OCI-LY7 (cell line): ENCODE data around the gene NCAM2. TPM values are rescaled to one million over a fixed set of nuclear protein-coding genes. Genes with fewer than 3 reads are reported as not detected.

Source experiments
- BruUV-seq: library from RNA; stranded (reverse); fragments of 400-500 nt; replicated peaks from 2 replicates; lab custom pipeline; 2021; lab: Mats Ljungman, UMichigan
- CTCF ChIA-PET: fragments of 300-600 bp; sonication (Branson Sonifier 250); formaldehyde crosslinking; loops from one replicate; lab custom pipeline; 2022; ENCODE audit warnings: antibody characterized with exemption; ENCODE audit not compliant: unreplicated experiment; lab: Charles Lee
- POLR2A ChIA-PET: fragments of 300-600 bp; sonication (Branson Sonifier 250); formaldehyde crosslinking; loops from one replicate; lab custom pipeline; 2022; ENCODE audit warnings: antibody characterized with exemption; lab: Charles Lee
- DNase-seq: peaks from one replicate; pipeline ENCODE4 v3.0.0-alpha.2; 2015; ENCODE audit warnings: low spot score
- H2AFZ ChIP-seq: fragments of 200-600 bp; sonication (generic), shearing (Covaris generic); 2 replicates; pipeline ENCODE4 v1.6.1; 2014; ENCODE audit warnings: mild to moderate bottlenecking, antibody characterized with exemption, low read length, moderate library complexity
- H3K27ac ChIP-seq: fragments of 200-600 bp; sonication (generic); 2 replicates; pipeline ENCODE4 v1.5.1; 2014; ENCODE audit warnings: mixed run types, low read depth, mild to moderate bottlenecking, moderate library complexity, low read length, inconsistent platforms; ENCODE audit not compliant: poor library complexity, severe bottlenecking
- H3K36me3 ChIP-seq: fragments of 200-600 bp; sonication (generic); 2 replicates; pipeline ENCODE4 v1.6.1; 2014; ENCODE audit warnings: mild to moderate bottlenecking, antibody characterized with exemption, low read length, moderate library complexity, mixed read lengths; ENCODE audit not compliant: insufficient read depth
- H3K4me1 ChIP-seq: fragments of 200-600 bp; sonication (generic); 2 replicates; pipeline ENCODE4 v1.5.1; 2014; ENCODE audit warnings: mild to moderate bottlenecking, low read length; ENCODE audit not compliant: insufficient read depth, poor library complexity, severe bottlenecking
- H3K4me2 ChIP-seq: fragments of 200-600 bp; sonication (generic); 2 replicates; pipeline ENCODE4 v1.6.1; 2014; ENCODE audit warnings: mild to moderate bottlenecking, low read length
- H3K4me3 ChIP-seq: fragments of 200-600 bp; sonication (generic); 2 replicates; pipeline ENCODE4 v1.5.1; 2014; ENCODE audit warnings: mild to moderate bottlenecking, low read depth, low read length; ENCODE audit not compliant: poor library complexity, severe bottlenecking
- H3K79me2 ChIP-seq: fragments of 200-600 bp; sonication (generic); 2 replicates; pipeline ENCODE4 v1.6.1; 2016; ENCODE audit warnings: low read depth, mild to moderate bottlenecking, low read length, moderate library complexity, mixed read lengths; ENCODE audit not compliant: insufficient read depth
- H3K9me2 ChIP-seq: fragments of 200-600 bp; sonication (generic); 2 replicates; pipeline ENCODE4 v1.6.1; 2016; ENCODE audit warnings: mild to moderate bottlenecking, low read length, mixed read lengths; ENCODE audit not compliant: insufficient read depth
- H3K9me3 ChIP-seq: fragments of 200-600 bp; sonication (generic); 2 replicates; pipeline ENCODE4 v1.6.1; 2014; ENCODE audit warnings: mild to moderate bottlenecking, mixed run types, low read length, mixed read lengths
- H4K20me1 ChIP-seq: fragments of 200-600 bp; sonication (generic); 2 replicates; pipeline ENCODE4 v1.6.1; 2014; ENCODE audit warnings: mild to moderate bottlenecking, antibody characterized with exemption, low read length, moderate library complexity, mixed read lengths; ENCODE audit not compliant: insufficient read depth
- EZH2phosphoT487 ChIP-seq: fragments of 200-600 bp; sonication (generic); IDR thresholded peaks from 2 replicates; pipeline ENCODE4 v1.6.1; 2018; ENCODE audit warnings: low read depth, borderline replicate concordance, mild to moderate bottlenecking, mixed run types, antibody characterized with exemption, low read length, moderate library complexity, mixed read lengths
- intact Hi-C: fragments of 100-400 bp; cut with micrococcal nuclease; formaldehyde crosslinking; loops from one replicate; pipeline ENCODE4 v1.10.0; 2022; ENCODE audit not compliant: unreplicated experiment
- total RNA-seq, 2 experiments: library from RNA; depleted of rRNA in 1 of 2; stranded (reverse); fragments of >200 nt in 1 of 2; shearing (Covaris generic) in 1 of 2; gene quantifications; 2 replicates each; pipeline ENCODE4 v1.2.3, GENCODE V29; 2014 to 2022
- TF ChIP-seq, protein P1 (sequence below): fragments of 200-600 bp; sonication (generic); conservative IDR thresholded peaks from 2 replicates; pipeline ENCODE4 v1.5.1; 2014; ENCODE audit warnings: mild to moderate bottlenecking, antibody characterized with exemption, low read length, moderate library complexity, mixed read lengths

Gene NCAM2
- total RNA-seq, 2 experiments from 2014 or later: not detected

DNA sequence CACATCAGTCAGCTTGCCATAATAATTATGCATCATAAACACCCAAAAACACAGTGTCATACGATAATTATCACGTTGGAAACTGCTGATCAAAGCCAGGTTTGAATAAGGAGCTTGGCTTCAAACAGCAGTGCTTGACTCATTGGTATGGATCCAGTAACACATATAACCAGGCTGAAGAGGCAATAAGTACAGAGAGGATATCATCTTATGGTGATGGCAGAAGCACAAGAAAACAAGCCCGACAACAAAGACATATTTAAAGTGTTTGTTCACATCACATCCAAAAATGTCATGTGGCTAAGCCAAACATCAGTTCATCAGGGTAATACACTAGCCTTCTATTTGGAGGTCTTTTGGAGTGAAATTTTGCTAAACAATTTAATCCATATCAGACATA lies 389.7 kb downstream of the NCAM2 start:
- no peak for DNase-seq

DNA sequence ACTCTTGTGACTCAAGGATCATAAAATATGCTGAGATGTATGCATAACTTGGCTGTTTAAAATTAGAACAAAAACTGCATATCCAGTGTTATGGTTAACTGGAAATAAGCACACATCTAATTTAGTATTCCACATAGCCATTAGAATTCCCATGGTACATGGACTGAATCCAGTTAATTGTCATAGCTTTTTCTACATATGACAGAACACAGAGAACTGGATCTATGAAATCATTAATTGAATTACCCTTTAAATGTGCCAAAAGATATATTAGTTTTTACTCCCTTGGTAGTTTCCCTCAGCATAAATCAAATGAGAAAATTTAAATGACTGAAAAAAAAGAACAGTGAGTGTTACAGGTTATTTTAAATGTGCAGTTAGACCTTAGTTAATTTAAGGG lies 395.9 kb downstream of the NCAM2 start:
- Histone ChIP-seq H3K4me2 (no peak overlapping the region), H3K4me3 (no peak overlapping the region), H2AFZ (no peak overlapping the region), H3K9me3 (no peaks in the 10 kb centered on the region), H3K36me3 (no peaks in the 10 kb centered on the region), H3K9me2 (no peaks in the 10 kb centered on the region), H3K79me2 (no peaks in the 10 kb centered on the region), H4K20me1 (no peaks in the 10 kb centered on the region), H3K27ac (no peak overlapping the region), H3K4me1 (no peaks in the 10 kb centered on the region)
- BruUV-seq: no TSS peak
- CTCF ChIA-PET: no interaction called here
- intact Hi-C loops: no loop called here
- POLR2A ChIA-PET: interaction anchor here (0.6 kb wide), 1 partner anchor 82 kb away, joined by 3 read pairs; no protein-coding TSS in a partner anchor
- no peak for DNase-seq
- no peak for TF ChIP-seq EZH2phosphoT487
- TF ChIP-seq, protein P1, sequence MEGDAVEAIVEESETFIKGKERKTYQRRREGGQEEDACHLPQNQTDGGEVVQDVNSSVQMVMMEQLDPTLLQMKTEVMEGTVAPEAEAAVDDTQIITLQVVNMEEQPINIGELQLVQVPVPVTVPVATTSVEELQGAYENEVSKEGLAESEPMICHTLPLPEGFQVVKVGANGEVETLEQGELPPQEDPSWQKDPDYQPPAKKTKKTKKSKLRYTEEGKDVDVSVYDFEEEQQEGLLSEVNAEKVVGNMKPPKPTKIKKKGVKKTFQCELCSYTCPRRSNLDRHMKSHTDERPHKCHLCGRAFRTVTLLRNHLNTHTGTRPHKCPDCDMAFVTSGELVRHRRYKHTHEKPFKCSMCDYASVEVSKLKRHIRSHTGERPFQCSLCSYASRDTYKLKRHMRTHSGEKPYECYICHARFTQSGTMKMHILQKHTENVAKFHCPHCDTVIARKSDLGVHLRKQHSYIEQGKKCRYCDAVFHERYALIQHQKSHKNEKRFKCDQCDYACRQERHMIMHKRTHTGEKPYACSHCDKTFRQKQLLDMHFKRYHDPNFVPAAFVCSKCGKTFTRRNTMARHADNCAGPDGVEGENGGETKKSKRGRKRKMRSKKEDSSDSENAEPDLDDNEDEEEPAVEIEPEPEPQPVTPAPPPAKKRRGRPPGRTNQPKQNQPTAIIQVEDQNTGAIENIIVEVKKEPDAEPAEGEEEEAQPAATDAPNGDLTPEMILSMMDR: no peak

More for the DNA sequence above, 389.7 kb downstream of the NCAM2 start:
- Histone ChIP-seq H2AFZ (no peak overlapping the region), H3K4me3 (no peak overlapping the region), H3K9me2 (no peaks in the 10 kb centered on the region), H3K4me1 (no peaks in the 10 kb centered on the region), H3K79me2 (no peaks in the 10 kb centered on the region), H3K36me3 (no peaks in the 10 kb centered on the region), H3K27ac (no peak overlapping the region), H3K4me2 (no peak overlapping the region), H4K20me1 (no peaks in the 10 kb centered on the region), H3K9me3 (peaks cover 16% of the 10 kb centered on the region; the same call in 1 of the 2 replicates)
- intact Hi-C loops: no loop called here
- BruUV-seq: no TSS peak
- TF ChIP-seq EZH2phosphoT487: no peak
- TF ChIP-seq, protein P1: no peak
- ChIA-PET CTCF (no interaction called here), POLR2A (no interaction called here)

DNA sequence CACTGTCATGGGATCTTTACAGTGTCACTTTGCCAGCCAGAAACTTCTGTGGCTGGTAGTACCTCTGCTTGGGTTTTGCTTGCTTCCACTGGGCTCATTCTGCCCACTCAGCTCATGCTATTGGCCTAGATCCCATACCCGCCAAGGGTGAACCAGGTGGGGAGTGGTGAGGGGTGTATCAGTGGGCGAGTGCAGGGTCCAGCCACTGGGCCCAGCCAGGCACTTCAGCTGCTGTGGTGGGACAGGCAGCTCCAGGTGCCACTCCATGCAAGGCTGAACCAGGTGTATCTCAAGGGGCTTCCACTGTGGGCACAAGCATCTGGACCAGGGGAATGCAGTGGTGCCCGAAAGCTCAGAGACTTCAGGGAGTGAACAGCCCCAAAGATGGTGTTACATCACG lies 398.2 kb downstream of the NCAM2 start:
- POLR2A ChIA-PET: no interaction called here

More for the DNA sequence above, 398.2 kb downstream of the NCAM2 start:
- Histone ChIP-seq H3K79me2 (no peaks in the 10 kb centered on the region), H3K9me3 (0 out of 2 replicates have a peak, but pooled peaks cover 8% of the 10 kb centered on the region), H3K9me2 (no peaks in the 10 kb centered on the region), H3K4me1 (no peaks in the 10 kb centered on the region), H3K36me3 (no peaks in the 10 kb centered on the region), H3K4me3 (no peak overlapping the region), H3K4me2 (no peak overlapping the region), H3K27ac (no peak overlapping the region), H2AFZ (no peak overlapping the region), H4K20me1 (no peaks in the 10 kb centered on the region)
- CTCF ChIA-PET: no interaction called here
- no TSS peak for BruUV-seq
- DNase-seq: no peak
- TF ChIP-seq EZH2phosphoT487: no peak
- TF ChIP-seq, protein P1: no peak
- intact Hi-C loops: no loop called here
